Measurements from ENCODE around the gene CD7. TPM values are rescaled to one million over a fixed set of nuclear protein-coding genes. Genes with fewer than 3 reads are reported as not detected.

CD7 gene
- polyA plus RNA-seq, 3 donors: 0.38 to 3.6 (median 0.42) TPM

DNA sequence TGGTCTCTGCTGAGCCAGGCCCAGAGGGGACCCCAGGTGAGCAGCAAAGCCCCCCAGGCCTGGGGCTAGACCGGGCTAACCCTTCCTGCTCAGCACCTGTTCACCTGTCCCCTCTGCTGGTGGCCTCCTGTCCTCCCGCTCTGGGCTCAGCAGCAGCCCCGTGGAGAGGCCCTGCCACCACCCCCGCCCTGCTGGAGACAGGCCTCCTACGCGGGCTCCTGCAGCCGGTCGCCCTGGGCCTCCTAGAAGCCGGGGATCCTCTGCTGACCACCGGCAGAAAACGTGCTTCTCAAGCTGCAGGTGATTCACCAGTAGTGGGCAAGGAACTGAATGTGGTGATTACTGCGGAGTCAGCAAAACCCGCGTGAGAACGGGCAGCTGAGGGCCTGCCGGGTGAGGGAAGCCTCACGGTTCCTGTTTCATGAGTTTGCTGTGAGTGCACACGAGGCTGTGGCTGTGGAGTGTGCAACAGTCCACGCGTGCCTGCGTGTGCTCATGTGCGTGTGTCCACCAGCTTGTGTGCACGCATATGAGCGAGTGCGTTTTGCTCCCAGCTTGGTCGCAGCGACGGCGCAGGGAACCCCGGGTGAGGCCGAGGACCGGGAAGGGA is 15.4 kb upstream of the CD7 start:
- H3K79me2 ChIP-seq (ENCODE audit: insufficient read depth, low read length): peaks cover 34% of the 10 kb centered on the region
- peak overlapping the region; percentile 91 to 96 for H3K4me3 Mint-ChIP-seq
- DNase-seq: peak; percentile 90 to 95 (median 94)
- H3K27ac ChIP-seq (ENCODE audit: low read depth in 1 of 2, low read length in 2 of 2): peak overlapping the region; percentile 68 to 92
- H3K4me2 ChIP-seq (replicated peaks; ENCODE audit: extremely low read depth, low read length, poor library complexity, severe bottlenecking): peak overlapping the region; percentile 97
- peaks cover 11 to 34% (median 12%) of the 10 kb centered on the region in 3 donors for H3K27me3 Mint-ChIP-seq (ENCODE audit: low read depth in 3 of 3)
- peaks cover 45% of the 10 kb centered on the region for H3K4me1 Mint-ChIP-seq
- H3K36me3 Mint-ChIP-seq: peaks cover 6 to 9% of the 10 kb centered on the region in 2 donors
- TF ChIP-seq CTCF (IDR thresholded peaks at IDR 0.05): no peak
- peak overlapping the region; percentile 41 for H2AFZ ChIP-seq (ENCODE audit: insufficient read depth, low read depth, low read length, poor library complexity, severe bottlenecking)
- H3K9me3 ChIP-seq (replicated peaks in 1 of 2; ENCODE audit: control insufficient read depth in 1 of 2, insufficient read depth in 1 of 2, low read length in 2 of 2): no peaks in the 10 kb centered on the region
- H3K36me3 ChIP-seq (replicated peaks in 1 of 2; ENCODE audit: control insufficient read depth in 1 of 2, insufficient read depth in 2 of 2, low read length in 2 of 2): peaks cover 0 to 11% of the 10 kb centered on the region in 2 donors
- 10% methylated on average over 29 of the region's 32 CpGs for whole genome bisulfite sequencing (ENCODE audit: insufficient coverage)
- peak overlapping the region; percentile 91 for H3K9ac ChIP-seq (ENCODE audit: insufficient read depth, low read length, poor library complexity, severe bottlenecking)
- H3K4me3 ChIP-seq (replicated peaks in 1 of 3; ENCODE audit: low read depth in 2 of 3, low read length in 3 of 3): peak overlapping the region; percentile 70 to 92 (median 88)
- intact Hi-C loops (cut with micrococcal nuclease): loop anchor here in 1 of 2 donors (5.0 kb wide), 1 partner anchor 35 kb away; no protein-coding TSS in a partner anchor
- peak overlapping the region; percentile 81 to 93 (median 90) for H3K27ac Mint-ChIP-seq
- peaks cover 0 to 3% (median 0%) of the 10 kb centered on the region in 7 donors for H3K9me3 Mint-ChIP-seq
- no peaks in the 10 kb centered on the region for H3K27me3 ChIP-seq (ENCODE audit: control insufficient read depth in 2 of 2, insufficient read depth in 2 of 2, low read length in 2 of 2)
- H3K4me1 ChIP-seq (ENCODE audit: control insufficient read depth in 1 of 2, insufficient read depth in 2 of 2, low read length in 2 of 2): peaks cover 36 to 61% of the 10 kb centered on the region in 2 donors
- H4K20me1 ChIP-seq (ENCODE audit: insufficient read depth, low read length): peaks cover 51% of the 10 kb centered on the region

DNA sequence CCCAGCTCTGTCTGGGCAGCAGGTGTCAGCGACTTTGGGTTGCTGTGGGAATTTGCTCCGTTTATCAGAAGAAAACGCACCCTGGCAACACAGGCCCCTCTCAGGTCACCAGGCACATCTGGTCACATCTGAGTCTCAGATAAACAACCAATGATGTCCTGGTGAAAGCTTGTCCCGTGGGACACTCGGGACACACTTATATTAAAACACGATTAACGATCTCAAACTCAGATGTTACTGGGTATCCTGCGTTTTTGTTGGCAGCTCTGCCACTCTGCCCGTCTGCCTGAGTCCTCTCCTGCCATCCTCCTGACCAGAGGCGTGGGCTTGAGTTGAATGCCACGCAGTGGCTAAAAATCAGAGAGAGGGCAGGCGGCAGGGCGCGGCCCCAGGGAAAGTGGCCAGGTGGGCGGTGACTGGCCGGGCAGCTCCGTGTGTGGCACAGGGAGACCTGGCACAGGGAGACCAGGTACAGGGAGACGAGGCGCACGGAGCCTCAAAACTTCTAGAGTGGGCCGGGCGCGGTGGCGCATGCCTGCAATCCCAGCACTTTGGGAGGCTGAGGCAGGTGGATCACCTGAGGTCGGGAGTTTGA is 14.0 kb upstream of the CD7 start:
- peaks cover 34% of the 10 kb centered on the region for H3K79me2 ChIP-seq (ENCODE audit: insufficient read depth, low read length)
- Mint-ChIP-seq H3K4me3 (peak overlapping the region in 1 of 2 donors; percentile 96), H3K27me3 (ENCODE audit: low read depth in 3 of 3) (peaks cover 15 to 36% (median 16%) of the 10 kb centered on the region in 3 donors), H3K36me3 (peaks cover 14 to 18% of the 10 kb centered on the region in 2 donors), H3K4me1 (peaks cover 43% of the 10 kb centered on the region), H3K27ac (no peak overlapping the region), H3K9me3 (peaks cover 0 to 3% (median 0%) of the 10 kb centered on the region in 7 donors)
- intact Hi-C loops (cut with micrococcal nuclease): loop anchor here in 1 of 2 donors (5.0 kb wide), 1 partner anchor 34 kb away; no protein-coding TSS in a partner anchor
- H3K4me3 ChIP-seq (replicated peaks in 1 of 3; ENCODE audit: low read depth in 2 of 3, low read length in 3 of 3): peak overlapping the region in 1 of 3 experiments; percentile 92
- no peak overlapping the region for H3K27ac ChIP-seq (ENCODE audit: low read depth in 1 of 2, low read length in 2 of 2)
- H3K4me2 ChIP-seq (replicated peaks; ENCODE audit: extremely low read depth, low read length, poor library complexity, severe bottlenecking): no peak overlapping the region
- peaks cover 36 to 61% of the 10 kb centered on the region in 2 donors for H3K4me1 ChIP-seq (ENCODE audit: control insufficient read depth in 1 of 2, insufficient read depth in 2 of 2, low read length in 2 of 2)
- no peak overlapping the region for H2AFZ ChIP-seq (ENCODE audit: insufficient read depth, low read depth, low read length, poor library complexity, severe bottlenecking)
- no peak for TF ChIP-seq CTCF (IDR thresholded peaks at IDR 0.05)
- H3K9ac ChIP-seq (ENCODE audit: insufficient read depth, low read length, poor library complexity, severe bottlenecking): no peak overlapping the region
- H4K20me1 ChIP-seq (ENCODE audit: insufficient read depth, low read length): peaks cover 64% of the 10 kb centered on the region
- no peak for DNase-seq
- no peaks in the 10 kb centered on the region for H3K27me3 ChIP-seq (ENCODE audit: control insufficient read depth in 2 of 2, insufficient read depth in 2 of 2, low read length in 2 of 2)
- peaks cover 2 to 22% of the 10 kb centered on the region in 2 donors for H3K36me3 ChIP-seq (replicated peaks in 1 of 2; ENCODE audit: control insufficient read depth in 1 of 2, insufficient read depth in 2 of 2, low read length in 2 of 2)
- WGBS (ENCODE audit: insufficient coverage): 97% methylated on average over 23 of the region's 25 CpGs
- H3K9me3 ChIP-seq (replicated peaks in 1 of 2; ENCODE audit: control insufficient read depth in 1 of 2, insufficient read depth in 1 of 2, low read length in 2 of 2): no peaks in the 10 kb centered on the region

Measured in CD14-positive monocyte (primary cell).